HCT116 (cell line): Measurements from ENCODE around the gene DAAM1. TPM values are rescaled to one million over a fixed set of nuclear protein-coding genes. Genes with fewer than 3 reads are reported as not detected.

Experiments used
- ATAC-seq: fragments of 200-7000 bp; cut with Tn5 transposase; 2 replicates; pipeline ENCODE4 v1.9.1; 2020; ENCODE audit warnings: mild to moderate bottlenecking, moderate library complexity
- BruUV-seq: library from RNA; stranded (reverse); fragments of 400-500 nt; replicated peaks from 2 replicates; lab custom pipeline; 2021; lab: Mats Ljungman, UMichigan
- CTCF ChIA-PET: fragments of 300-600 bp; sonication (Branson Sonifier 250); formaldehyde crosslinking; loops from one replicate; lab custom pipeline; 2021; ENCODE audit warnings: antibody characterized with exemption; lab: Charles Lee
- POLR2A ChIA-PET: fragments of 300-600, 350-600 bp; sonication (Branson Sonifier 250); formaldehyde crosslinking; loops from one replicate; lab custom pipeline; 2021; ENCODE audit warnings: antibody characterized with exemption; lab: Charles Lee
- RAD21 ChIA-PET, 2 experiments: fragments of 300-600 bp; sonication (Branson Sonifier 250); formaldehyde crosslinking; loops; one replicate each; lab custom pipeline; 2023; ENCODE audit warnings: low total read pairs in 2 of 2; ENCODE audit not compliant: uncharacterized antibody in 2 of 2, unreplicated experiment in 2 of 2, low non-redundant PET in 1 of 2; lab: Charles Lee
- DNase-seq: peaks from one replicate; pipeline ENCODE4 v3.0.0-alpha.2; 2010; ENCODE audit warnings: low read depth, low spot score
- H2AFZ ChIP-seq: fragments of 200-600 bp; shearing (Covaris generic), sonication (generic); 2 replicates; pipeline ENCODE4 v1.6.1; 2017; ENCODE audit warnings: low read depth, mixed run types, mixed read lengths, antibody characterized with exemption, low read length; ENCODE audit not compliant: poor library complexity, severe bottlenecking
- H3K27ac ChIP-seq: 2 replicates; pipeline ENCODE4 v1.5.1; 2012; ENCODE audit warnings: low read depth, low read length
- H3K27me3 ChIP-seq: fragments of 200-600 bp; sonication (generic); 2 replicates; pipeline ENCODE4 v1.6.1; 2016; ENCODE audit warnings: mixed run types, low read length, mixed read lengths; ENCODE audit not compliant: insufficient read depth
- H3K36me3 ChIP-seq, 2 experiments: fragments of 200-500 bp in 1 of 2; fragments of 200-600 bp in 1 of 2; sonication (Bioruptor generic) in 1 of 2; sonication (generic) in 1 of 2; 2 replicates each; pipeline versions ENCODE4 v1.5.1 to v1.6.1; 2014 to 2016; ENCODE audit warnings: low read length in 2 of 2, inconsistent platforms in 1 of 2, mixed read lengths in 1 of 2, mixed run types in 1 of 2; ENCODE audit not compliant: insufficient read depth in 2 of 2, control insufficient read depth in 1 of 2
- H3K4me1 ChIP-seq, 2 experiments: fragments of 200-600 bp in 1 of 2; sonication (generic) in 1 of 2; 2 replicates each; pipeline versions ENCODE4 v1.5.1 to v1.6.1; 2012 to 2017; ENCODE audit warnings: low read length in 2 of 2, inconsistent platforms in 1 of 2, mild to moderate bottlenecking in 1 of 2, mixed read lengths in 1 of 2, mixed run types in 1 of 2, moderate library complexity in 1 of 2; ENCODE audit not compliant: insufficient read depth in 2 of 2, control insufficient read depth in 1 of 2
- H3K4me2 ChIP-seq: fragments of 200-600 bp; sonication (generic); 2 replicates; pipeline ENCODE4 v1.6.1; 2017; ENCODE audit warnings: mixed run types, low read length, mixed read lengths
- H3K4me3 ChIP-seq, 2 experiments: fragments of 200-600 bp in 1 of 2; sonication (generic) in 1 of 2; replicated peaks in 1 of 2; 2 replicates each; pipeline ENCODE4 v1.5.1; 2011 to 2016; ENCODE audit warnings: low read length in 2 of 2, control low read depth in 1 of 2, low read depth in 1 of 2, mild to moderate bottlenecking in 1 of 2, mixed read lengths in 1 of 2, mixed run types in 1 of 2
- H3K79me2 ChIP-seq: fragments of 200-600 bp; sonication (generic); 2 replicates; pipeline ENCODE4 v1.6.1; 2017; ENCODE audit warnings: mild to moderate bottlenecking, mixed run types, low read length, moderate library complexity, mixed read lengths; ENCODE audit not compliant: insufficient read depth
- H3K9ac ChIP-seq: fragments of 200-600 bp; sonication (generic); 2 replicates; pipeline ENCODE4 v1.6.1; 2016; ENCODE audit warnings: low read length, mixed read lengths
- H3K9me2 ChIP-seq: fragments of 200-600 bp; sonication (generic), shearing (Covaris generic); 2 replicates; pipeline ENCODE4 v1.6.1; 2017; ENCODE audit warnings: mixed run types, mild to moderate bottlenecking, moderate library complexity; ENCODE audit not compliant: insufficient read depth
- H3K9me3 ChIP-seq, 2 experiments: fragments of 200-500 bp in 1 of 2; fragments of 200-600 bp in 1 of 2; sonication (Bioruptor generic) in 1 of 2; sonication (generic) in 1 of 2; 2 replicates each; pipeline ENCODE4 v1.6.1; 2014 to 2017; ENCODE audit warnings: low read length in 2 of 2, mixed read lengths in 2 of 2, inconsistent platforms in 1 of 2, low read depth in 1 of 2, mild to moderate bottlenecking in 1 of 2, mixed run types in 1 of 2, moderate library complexity in 1 of 2; ENCODE audit not compliant: control insufficient read depth in 1 of 2, insufficient read depth in 1 of 2
- H4K20me1 ChIP-seq: fragments of 200-600 bp; sonication (generic), shearing (Covaris generic); 2 replicates; pipeline ENCODE4 v1.6.1; 2017; ENCODE audit warnings: mixed run types, mild to moderate bottlenecking, moderate library complexity; ENCODE audit not compliant: insufficient read depth
- CBX3 ChIP-seq: IDR thresholded peaks from 2 replicates; pipeline ENCODE4 v1.6.1; 2012; ENCODE audit warnings: low read depth
- CEBPB ChIP-seq: IDR thresholded peaks from 2 replicates; pipeline ENCODE4 v1.6.1; 2012; ENCODE audit warnings: low read depth
- EGR1 ChIP-seq: IDR thresholded peaks from 2 replicates; pipeline ENCODE4 v1.6.1; 2012; ENCODE audit warnings: low read depth
- ELF1 ChIP-seq: IDR thresholded peaks from 2 replicates; pipeline ENCODE4 v1.6.1; 2012; ENCODE audit warnings: low read depth, borderline replicate concordance
- FOSL1 ChIP-seq: IDR thresholded peaks from 2 replicates; pipeline ENCODE4 v1.6.1; 2012; ENCODE audit warnings: low read depth
- MAX ChIP-seq: IDR thresholded peaks from 2 replicates; pipeline ENCODE4 v1.6.1; 2012
- POLR2A ChIP-seq: IDR thresholded peaks from 2 replicates; pipeline ENCODE4 v1.7.0; 2011; ENCODE audit warnings: borderline replicate concordance; ENCODE audit not compliant: insufficient read depth, insufficient read length; ENCODE audit errors: extremely low read depth
- POLR2AphosphoS5 ChIP-seq: IDR thresholded peaks from 2 replicates; pipeline ENCODE4 v1.6.1; 2011; ENCODE audit warnings: mild to moderate bottlenecking, low read depth, low read length, moderate library complexity
- RAD21 ChIP-seq: IDR thresholded peaks from 2 replicates; pipeline ENCODE4 v1.6.1; 2012; ENCODE audit warnings: low read depth, mild to moderate bottlenecking
- REST ChIP-seq: IDR thresholded peaks from 2 replicates; pipeline ENCODE4 v1.6.1; 2012; ENCODE audit warnings: low read depth
- SIN3A ChIP-seq: IDR thresholded peaks from 2 replicates; pipeline ENCODE4 v1.6.1; 2012; ENCODE audit warnings: low read depth
- SP1 ChIP-seq: IDR thresholded peaks from 2 replicates; pipeline ENCODE4 v1.6.1; 2012; ENCODE audit warnings: low read depth
- SRF ChIP-seq: IDR thresholded peaks from 2 replicates; pipeline ENCODE4 v1.6.1; 2012; ENCODE audit warnings: low read depth
- TCF7L2 ChIP-seq: IDR thresholded peaks from 2 replicates; pipeline ENCODE4 v1.7.0; 2011; ENCODE audit warnings: borderline replicate concordance, inconsistent platforms; ENCODE audit not compliant: insufficient read depth, insufficient read length; ENCODE audit errors: extremely low read depth
- YY1 ChIP-seq: IDR thresholded peaks from 2 replicates; pipeline ENCODE4 v1.6.1; 2011; ENCODE audit warnings: low read length, low read depth, moderate library complexity, mild to moderate bottlenecking; ENCODE audit not compliant: insufficient replicate concordance; ENCODE audit errors: extremely low read depth
- ZNF274 ChIP-seq: fragments of 200-500 bp; sonication (Bioruptor generic); IDR thresholded peaks from 2 replicates; pipeline ENCODE4 v1.6.1; 2014; ENCODE audit warnings: mild to moderate bottlenecking, low read depth, low read length, inconsistent platforms
- intact Hi-C: fragments of 100-400 bp; cut with micrococcal nuclease; formaldehyde crosslinking; loops from 2 replicates; pipeline ENCODE4 v1.10.0; 2022
- total RNA-seq: library from RNA; stranded (reverse); gene quantifications from one replicate; pipeline ENCODE4 v1.2.1, GENCODE V29; 2021; ENCODE audit not compliant: unreplicated experiment
- TF ChIP-seq, protein P1 (sequence below): IDR thresholded peaks from 2 replicates; pipeline ENCODE4 v1.6.1; 2012
- TF ChIP-seq, protein P2 (sequence below): IDR thresholded peaks from 2 replicates; pipeline ENCODE4 v1.6.1; 2011; ENCODE audit warnings: mild to moderate bottlenecking, low read length, moderate library complexity; ENCODE audit not compliant: insufficient replicate concordance; ENCODE audit errors: extremely low read depth

DAAM1 gene
- total RNA-seq, 1 experiment from 2014 or later = 10.7 TPM

GRCh38 chr14:59271256-59271655, 82.8 kb downstream of the DAAM1 start:
- POLR2A ChIA-PET = no interaction called here
- Histone ChIP-seq H2AFZ (no peak overlapping the region), H3K27ac (no peak overlapping the region), H3K4me1 (peaks cover 29 to 58% of the 10 kb centered on the region in 2 experiments), H3K79me2 (no peaks in the 10 kb centered on the region), H3K36me3 (no peaks in the 10 kb centered on the region), H3K27me3 (no peaks in the 10 kb centered on the region), H3K9me3 (no peaks in the 10 kb centered on the region), H3K9me2 (no peaks in the 10 kb centered on the region), H3K4me2 (no peak overlapping the region), H4K20me1 (no peaks in the 10 kb centered on the region), H3K9ac (no peak overlapping the region), H3K4me3 (no peak overlapping the region)
- RAD21 ChIA-PET = no interaction called here
- TF ChIP-seq REST (no peak), TCF7L2 (no peak), EGR1 (no peak), MAX (no peak), SP1 (no peak), POLR2A (no peak), FOSL1 (no peak), SIN3A (no peak), CBX3 (no peak), ZNF274 (no peak), RAD21 (no peak), ELF1 (no peak), YY1 (no peak), POLR2AphosphoS5 (no peak), CEBPB (no peak), SRF (no peak)
- TF ChIP-seq, protein P1, sequence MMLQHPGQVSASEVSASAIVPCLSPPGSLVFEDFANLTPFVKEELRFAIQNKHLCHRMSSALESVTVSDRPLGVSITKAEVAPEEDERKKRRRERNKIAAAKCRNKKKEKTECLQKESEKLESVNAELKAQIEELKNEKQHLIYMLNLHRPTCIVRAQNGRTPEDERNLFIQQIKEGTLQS = no peak
- TF ChIP-seq, protein P2, sequence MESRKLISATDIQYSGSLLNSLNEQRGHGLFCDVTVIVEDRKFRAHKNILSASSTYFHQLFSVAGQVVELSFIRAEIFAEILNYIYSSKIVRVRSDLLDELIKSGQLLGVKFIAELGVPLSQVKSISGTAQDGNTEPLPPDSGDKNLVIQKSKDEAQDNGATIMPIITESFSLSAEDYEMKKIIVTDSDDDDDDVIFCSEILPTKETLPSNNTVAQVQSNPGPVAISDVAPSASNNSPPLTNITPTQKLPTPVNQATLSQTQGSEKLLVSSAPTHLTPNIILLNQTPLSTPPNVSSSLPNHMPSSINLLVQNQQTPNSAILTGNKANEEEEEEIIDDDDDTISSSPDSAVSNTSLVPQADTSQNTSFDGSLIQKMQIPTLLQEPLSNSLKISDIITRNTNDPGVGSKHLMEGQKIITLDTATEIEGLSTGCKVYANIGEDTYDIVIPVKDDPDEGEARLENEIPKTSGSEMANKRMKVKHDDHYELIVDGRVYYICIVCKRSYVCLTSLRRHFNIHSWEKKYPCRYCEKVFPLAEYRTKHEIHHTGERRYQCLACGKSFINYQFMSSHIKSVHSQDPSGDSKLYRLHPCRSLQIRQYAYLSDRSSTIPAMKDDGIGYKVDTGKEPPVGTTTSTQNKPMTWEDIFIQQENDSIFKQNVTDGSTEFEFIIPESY = no peak
- intact Hi-C loops = no loop called here
- DNase-seq = no peak
- CTCF ChIA-PET = interaction anchor here (1.0 kb wide), 1 partner anchor 8 kb away, joined by 3 read pairs; no protein-coding TSS in a partner anchor
- ATAC-seq = no peak
- BruUV-seq = no TSS peak
